H1 (cell line): Measurements from ENCODE around the gene PREX1. TPM values are rescaled to one million over a fixed set of nuclear protein-coding genes. Genes with fewer than 3 reads are reported as not detected.

Experiments
- CTCF ChIA-PET: fragments of 300-600 bp; sonication (Branson Sonifier 250); formaldehyde crosslinking; loops from one replicate; lab custom pipeline; 2021; ENCODE audit not compliant: partially characterized antibody; lab: Charles Lee
- POLR2A ChIA-PET: fragments of 300-600 bp; sonication (Branson Sonifier 250); formaldehyde crosslinking; loops from one replicate; lab custom pipeline; 2021; ENCODE audit warnings: inconsistent platforms; ENCODE audit not compliant: partially characterized antibody; lab: Charles Lee
- DNase-seq, 2 experiments: peaks; one replicate each; pipeline versions ENCODE4 v3.0.0 to v3.0.0-alpha.2; 2010 to 2022; ENCODE audit warnings: low spot score in 2 of 2, low read depth in 1 of 2, mixed read lengths in 1 of 2
- FAIRE-seq: peaks from 2 replicates; lab custom pipeline; 2011; peaks lifted over from hg19 to GRCh38; lab: Jason Lieb, UNC
- H2AFZ ChIP-seq: 2 replicates; pipeline ENCODE4 v1.8.1; 2012; ENCODE audit warnings: low read length, inconsistent platforms
- H2AK5ac ChIP-seq: 2 replicates; pipeline ENCODE4 v1.6.1; 2013; ENCODE audit warnings: low read depth, low read length
- H2BK120ac ChIP-seq: replicated peaks from 2 replicates; pipeline ENCODE3; 2013; ENCODE audit warnings: low read depth, low read length, inconsistent platforms
- H2BK12ac ChIP-seq: 2 replicates; pipeline ENCODE4 v1.6.1; 2013; ENCODE audit warnings: low read depth, low read length
- H2BK15ac ChIP-seq: 2 replicates; pipeline ENCODE4 v1.6.1; 2013; ENCODE audit warnings: low read length
- H2BK20ac ChIP-seq: 2 replicates; pipeline ENCODE4 v1.6.1; 2013; ENCODE audit warnings: low read length
- H2BK5ac ChIP-seq: 2 replicates; pipeline ENCODE4 v1.6.1; 2013; ENCODE audit warnings: low read depth, low read length
- H3K14ac ChIP-seq: 2 replicates; pipeline ENCODE4 v1.6.1; 2013; ENCODE audit warnings: inconsistent platforms; ENCODE audit not compliant: insufficient read length
- H3K18ac ChIP-seq: 2 replicates; pipeline ENCODE4 v1.6.1; 2013; ENCODE audit warnings: low read length; ENCODE audit errors: extremely low read depth
- H3K23ac ChIP-seq: 2 replicates; pipeline ENCODE4 v1.6.1; 2013; ENCODE audit warnings: inconsistent platforms; ENCODE audit not compliant: insufficient read length
- H3K23me2 ChIP-seq: 2 replicates; pipeline ENCODE4 v1.6.1; 2013; ENCODE audit warnings: low read depth, low read length
- H3K27ac ChIP-seq: 2 replicates; pipeline ENCODE4 v1.6.1; 2011; ENCODE audit warnings: low read depth, low read length, inconsistent platforms
- H3K27me3 ChIP-seq, 4 experiments: replicated peaks in 1 of 4; 1 replicate in 1 of 4; 2 replicates in 3 of 4; pipeline versions ENCODE4 v1.6.1 to v1.8.1; 2011 to 2013; ENCODE audit warnings: low read length in 3 of 4, mild to moderate bottlenecking in 3 of 4, inconsistent platforms in 2 of 4, mixed read lengths in 2 of 4, moderate library complexity in 1 of 4; ENCODE audit not compliant: control insufficient read depth in 3 of 4, insufficient read depth in 3 of 4; ENCODE audit errors: extremely low read depth in 1 of 4
- H3K36me3 ChIP-seq, 4 experiments: 2 replicates each; pipeline versions ENCODE4 v1.6.1 to v1.8.1; 2011 to 2013; ENCODE audit warnings: mild to moderate bottlenecking in 4 of 4, low read length in 3 of 4, moderate library complexity in 2 of 4, control low read depth in 1 of 4, inconsistent platforms in 1 of 4; ENCODE audit not compliant: insufficient read depth in 4 of 4, control insufficient read depth in 2 of 4
- H3K4ac ChIP-seq: replicated peaks from 2 replicates; pipeline ENCODE3; 2013; ENCODE audit warnings: low read length, low read depth, mixed read lengths, inconsistent platforms; ENCODE audit not compliant: insufficient read length
- H3K4me1 ChIP-seq, 4 experiments: replicated peaks in 1 of 4; 1 replicate in 1 of 4; 2 replicates in 3 of 4; pipeline versions ENCODE4 v1.6.1 to v1.8.1; 2011 to 2013; ENCODE audit warnings: low read length in 3 of 4, inconsistent platforms in 2 of 4, mixed read lengths in 1 of 4; ENCODE audit not compliant: insufficient read depth in 4 of 4, control insufficient read depth in 3 of 4
- H3K4me2 ChIP-seq, 2 experiments: 2 replicates each; pipeline versions ENCODE4 v1.6.1 to v1.8.1; 2011 to 2013; ENCODE audit warnings: low read depth in 2 of 2, low read length in 2 of 2, control low read depth in 1 of 2, inconsistent platforms in 1 of 2, mild to moderate bottlenecking in 1 of 2; ENCODE audit not compliant: insufficient read depth in 1 of 2
- H3K4me3 ChIP-seq, 4 experiments: fragments of 200-600, 300-600 bp in 1 of 4; sonication (generic), shearing (Covaris generic), sonication (Bioruptor Twin) in 1 of 4; 2 replicates each; pipeline versions ENCODE4 v1.5.1 to v1.8.1; 2011 to 2016; ENCODE audit warnings: low read length in 4 of 4, low read depth in 3 of 4, control low read depth in 2 of 4, inconsistent platforms in 2 of 4, mild to moderate bottlenecking in 2 of 4, mixed read lengths in 1 of 4, moderate library complexity in 1 of 4; ENCODE audit not compliant: insufficient read depth in 2 of 4; ENCODE audit errors: extremely low read depth in 1 of 4
- H3K56ac ChIP-seq: replicated peaks from 2 replicates; pipeline ENCODE3; 2013; ENCODE audit warnings: low read depth, mild to moderate bottlenecking, mixed read lengths, low read length, inconsistent platforms; ENCODE audit not compliant: insufficient read length
- H3K79me1 ChIP-seq: 2 replicates; pipeline ENCODE4 v1.6.1; 2013; ENCODE audit warnings: low read depth, low read length, control low read depth
- H3K79me2 ChIP-seq, 2 experiments: 2 replicates each; pipeline versions ENCODE4 v1.6.1 to v1.8.1; 2012 to 2013; ENCODE audit warnings: low read length in 2 of 2, mild to moderate bottlenecking in 2 of 2, inconsistent platforms in 1 of 2; ENCODE audit not compliant: insufficient read depth in 2 of 2, control insufficient read depth in 1 of 2
- H3K9ac ChIP-seq, 4 experiments: replicated peaks in 1 of 4; 1 replicate in 1 of 4; 2 replicates in 3 of 4; pipeline versions ENCODE4 v1.6.1 to v1.8.1; 2011 to 2013; ENCODE audit warnings: low read depth in 3 of 4, low read length in 3 of 4, control low read depth in 2 of 4, mild to moderate bottlenecking in 2 of 4, moderate library complexity in 2 of 4, inconsistent platforms in 1 of 4; ENCODE audit errors: extremely low read depth in 1 of 4
- H3K9me3 ChIP-seq, 2 experiments: 2 replicates each; pipeline versions ENCODE4 v1.6.1 to v1.8.1; 2012 to 2013; ENCODE audit warnings: mild to moderate bottlenecking in 2 of 2, moderate library complexity in 2 of 2, control low read depth in 1 of 2, inconsistent platforms in 1 of 2, low read depth in 1 of 2, low read length in 1 of 2, mixed read lengths in 1 of 2; ENCODE audit not compliant: insufficient read depth in 2 of 2
- H4K20me1 ChIP-seq, 2 experiments: replicated peaks in 1 of 2; 2 replicates each; pipeline versions ENCODE3 to v1.8.1; 2011 to 2013; ENCODE audit warnings: inconsistent platforms in 2 of 2, low read length in 2 of 2, mild to moderate bottlenecking in 1 of 2; ENCODE audit not compliant: insufficient read depth in 2 of 2, control insufficient read depth in 1 of 2
- H4K5ac ChIP-seq: 2 replicates; pipeline ENCODE4 v1.6.1; 2013; ENCODE audit warnings: low read length, low read depth, mixed read lengths, inconsistent platforms; ENCODE audit not compliant: insufficient read length
- H4K8ac ChIP-seq: 2 replicates; pipeline ENCODE4 v1.8.0; 2013; ENCODE audit warnings: mild to moderate bottlenecking, moderate library complexity, low read length, inconsistent platforms; ENCODE audit not compliant: insufficient read depth; ENCODE audit errors: extremely low read depth
- H4K91ac ChIP-seq: replicated peaks from 2 replicates; pipeline ENCODE3; 2013; ENCODE audit warnings: low read length, mixed read lengths, inconsistent platforms; ENCODE audit not compliant: insufficient read length
- CHD2 ChIP-seq: IDR thresholded peaks from 2 replicates; pipeline ENCODE4 v1.6.1; 2012; ENCODE audit warnings: low read length, improper control_type of control experiment
- JUND ChIP-seq: IDR thresholded peaks from 2 replicates; pipeline ENCODE4 v1.6.1; 2011; ENCODE audit warnings: mild to moderate bottlenecking, improper control_type of control experiment, low read length
- POLR2AphosphoS5 ChIP-seq: IDR thresholded peaks from 2 replicates; pipeline ENCODE4 v1.6.1; 2011; ENCODE audit warnings: low read depth, low read length
- POU5F1 ChIP-seq: IDR thresholded peaks from 2 replicates; pipeline ENCODE4 v1.6.1; 2011; ENCODE audit warnings: low read depth, mild to moderate bottlenecking, low read length, moderate library complexity
- SUZ12 ChIP-seq: fragments of 200-600 bp; sonication (generic); IDR thresholded peaks from 2 replicates; pipeline ENCODE4 v1.6.1; 2012; ENCODE audit warnings: mild to moderate bottlenecking, inconsistent platforms, low read length, moderate library complexity, mixed read lengths
- TAF7 ChIP-seq: optimal IDR thresholded peaks from 2 replicates; pipeline ENCODE3; 2011; ENCODE audit warnings: low read depth, mild to moderate bottlenecking, inconsistent platforms, low read length, moderate library complexity, borderline replicate concordance
- TCF12 ChIP-seq: IDR thresholded peaks from 2 replicates; pipeline ENCODE4 v1.6.1; 2011; ENCODE audit warnings: low read depth, mild to moderate bottlenecking, low read length
- WGBS, 2 experiments: shearing (Covaris generic) in 1 of 2; methylation state at CpG; one replicate each; pipeline versions ENCODE4 v1.1.6 to v1.1.7; 2013 to 2015; ENCODE audit warnings: low lambda C conversion rate in 2 of 2, mixed read lengths in 2 of 2, inconsistent platforms in 1 of 2, low coverage in 1 of 2, missing lambda C conversion rate in 1 of 2; ENCODE audit not compliant: insufficient replicate concordance in 2 of 2, insufficient coverage in 1 of 2, insufficient read length in 1 of 2; ENCODE audit errors: extremely low coverage in 1 of 2, missing lambda C conversion rate in 1 of 2; 5-methylcytosine and 5-hydroxymethylcytosine counted together
- polyA plus RNA-seq, 7 experiments: library from polyadenylated mRNA; depleted of rRNA in 3 of 7; stranded (reverse) in 5 of 7; unstranded in 2 of 7; fragments of >200 nt in 5 of 7; fragments of 200-250 nt in 2 of 7; gene quantifications; 1 replicate in 5 of 7; 2 replicates in 1 of 7; 4 replicates in 1 of 7; pipeline versions ENCODE4 v1.2.1 to v1.2.3, GENCODE V29; 2011 to 2013; ENCODE audit warnings: missing spikeins in 2 of 7, mixed read lengths in 2 of 7
- total RNA-seq: library from RNA; stranded (reverse); fragmentation: NEBNext Ultra II Directional; extraction: Animal tissue kit (Norgen Biotek cat#: 25700); gene quantifications from 2 replicates; pipeline ENCODE4 v1.2.1, GENCODE V29; 2021
- TF ChIP-seq, protein P1 (sequence below): IDR thresholded peaks from 2 replicates; pipeline ENCODE4 v1.6.1; 2012; ENCODE audit warnings: low read length, inconsistent platforms
- TF ChIP-seq, protein P2 (sequence below): IDR thresholded peaks from 2 replicates; pipeline ENCODE4 v1.6.1; 2012; ENCODE audit warnings: inconsistent platforms

Gene PREX1
- total and polyA plus RNA-seq, 2 of the 8 experiments (the other 6 are each of a cell fraction or from before 2014, with no cell fraction given) = 10.7 to 12.8 TPM

DNA sequence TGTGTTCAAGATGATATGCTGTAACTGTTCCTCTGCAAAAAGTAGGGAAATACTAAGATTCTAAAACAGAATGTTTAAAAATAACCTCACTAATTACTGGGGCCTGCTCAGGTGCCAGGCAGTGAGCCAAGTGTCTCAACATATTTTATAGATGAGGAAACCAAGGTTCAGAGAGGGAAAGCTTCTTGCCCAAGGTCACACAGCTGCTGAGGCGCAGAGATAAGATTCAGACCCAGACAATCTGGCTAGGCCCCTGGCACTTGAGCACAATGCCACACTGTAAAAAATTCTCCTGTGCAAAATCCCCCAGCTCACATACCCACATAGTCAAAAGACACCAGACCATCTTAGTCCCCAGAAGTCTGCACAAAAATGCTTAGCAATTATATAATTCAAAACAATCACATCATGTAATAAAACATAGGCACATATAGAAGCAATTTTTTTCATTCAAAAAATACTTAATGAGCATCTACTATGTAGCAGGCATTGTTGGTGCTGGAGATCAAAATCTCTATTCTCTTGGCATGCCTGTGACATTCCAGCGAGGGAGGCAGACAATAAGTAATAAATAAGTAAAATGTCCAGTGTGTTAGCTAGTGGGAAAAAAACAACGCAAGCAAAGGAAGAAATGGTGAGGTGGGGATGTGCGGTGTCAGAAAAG is 10.3 kb downstream of the PREX1 start:
- H2AFZ ChIP-seq = no peak overlapping the region
- H4K8ac ChIP-seq = no peak overlapping the region
- no peak overlapping the region for H3K14ac ChIP-seq
- H4K5ac ChIP-seq = no peak overlapping the region
- H4K91ac ChIP-seq = no peak overlapping the region
- no peak for DNase-seq
- H2BK15ac ChIP-seq = no peak overlapping the region
- no peak overlapping the region for H3K27ac ChIP-seq
- no peak overlapping the region for H3K9ac ChIP-seq
- 0 out of 2 replicates have a peak, but pooled peaks cover 2% of the 10 kb centered on the region for H3K23me2 ChIP-seq
- H3K9me3 ChIP-seq = no peaks in the 10 kb centered on the region
- no peak overlapping the region for H3K4me3 ChIP-seq
- no peak overlapping the region for H2BK120ac ChIP-seq
- no peak overlapping the region for H3K23ac ChIP-seq
- CTCF ChIA-PET = interaction anchor here (0.7 to 1.5 kb wide), 2 partner anchors 118 to 160 kb away, joined by 3 to 7 read pairs; no protein-coding TSS in a partner anchor
- no peak overlapping the region for H2BK12ac ChIP-seq
- POLR2A ChIA-PET = no interaction called here
- no peaks in the 10 kb centered on the region; the same call in 1 of the 2 replicates for H3K79me1 ChIP-seq
- H2BK5ac ChIP-seq = no peak overlapping the region
- H3K4me2 ChIP-seq = no peak overlapping the region
- no peaks in the 10 kb centered on the region for H4K20me1 ChIP-seq
- H2AK5ac ChIP-seq = no peak overlapping the region
- H3K56ac ChIP-seq = no peak overlapping the region
- FAIRE-seq = no peak
- H2BK20ac ChIP-seq = no peak overlapping the region
- H3K27me3 ChIP-seq = no peaks in the 10 kb centered on the region
- peaks cover 0 to 3% (median 3%) of the 10 kb centered on the region in 4 experiments; a peak in 4 of 7 replicates for H3K4me1 ChIP-seq
- no peaks in the 10 kb centered on the region for H3K79me2 ChIP-seq
- WGBS, 2 experiments = 94% methylated on average over 4 of the region's 4 CpGs; no CpG with 5 or more reads in 1 of the 2 experiments
- no peak overlapping the region for H3K4ac ChIP-seq
- no peak overlapping the region for H3K18ac ChIP-seq
- no peaks in the 10 kb centered on the region for H3K36me3 ChIP-seq
- TF ChIP-seq JUND = no peak
- TF ChIP-seq, protein P1, sequence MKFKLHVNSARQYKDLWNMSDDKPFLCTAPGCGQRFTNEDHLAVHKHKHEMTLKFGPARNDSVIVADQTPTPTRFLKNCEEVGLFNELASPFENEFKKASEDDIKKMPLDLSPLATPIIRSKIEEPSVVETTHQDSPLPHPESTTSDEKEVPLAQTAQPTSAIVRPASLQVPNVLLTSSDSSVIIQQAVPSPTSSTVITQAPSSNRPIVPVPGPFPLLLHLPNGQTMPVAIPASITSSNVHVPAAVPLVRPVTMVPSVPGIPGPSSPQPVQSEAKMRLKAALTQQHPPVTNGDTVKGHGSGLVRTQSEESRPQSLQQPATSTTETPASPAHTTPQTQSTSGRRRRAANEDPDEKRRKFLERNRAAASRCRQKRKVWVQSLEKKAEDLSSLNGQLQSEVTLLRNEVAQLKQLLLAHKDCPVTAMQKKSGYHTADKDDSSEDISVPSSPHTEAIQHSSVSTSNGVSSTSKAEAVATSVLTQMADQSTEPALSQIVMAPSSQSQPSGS = no peak
- TF ChIP-seq TAF7 = no peak
- no peak for TF ChIP-seq SUZ12
- TF ChIP-seq TCF12 = no peak
- TF ChIP-seq, protein P2, sequence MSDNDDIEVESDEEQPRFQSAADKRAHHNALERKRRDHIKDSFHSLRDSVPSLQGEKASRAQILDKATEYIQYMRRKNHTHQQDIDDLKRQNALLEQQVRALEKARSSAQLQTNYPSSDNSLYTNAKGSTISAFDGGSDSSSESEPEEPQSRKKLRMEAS = no peak
- no peak for TF ChIP-seq CHD2
- no peak for TF ChIP-seq POLR2AphosphoS5
- TF ChIP-seq POU5F1 = no peak
